ENCODE measurements around the gene STK10.
A peak's percentile ranks its signal among the peaks of the same experiment; 100 is the strongest.

STK10 gene

DNA sequence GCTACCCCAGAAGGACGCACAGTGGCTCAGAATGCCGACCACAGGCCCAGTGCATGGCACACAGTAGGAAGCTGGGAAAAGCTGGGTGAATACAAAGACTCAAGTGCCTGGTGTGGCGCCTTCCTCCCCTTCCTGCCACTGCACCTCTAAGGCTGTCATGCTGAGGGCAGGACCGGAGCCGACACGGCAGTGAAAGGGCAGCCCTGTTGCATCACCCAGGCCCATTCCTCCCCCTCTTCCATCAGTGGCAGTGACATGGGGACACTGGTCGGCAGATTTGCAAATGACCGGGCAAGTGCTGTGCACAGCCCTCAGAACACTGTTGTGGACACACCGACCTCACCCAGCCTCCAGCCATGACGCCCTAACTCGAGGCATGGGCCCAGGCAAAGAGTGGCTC, 84.0 kb downstream of the STK10 start:
- POLR2A ChIA-PET (ENCODE audit: low non-redundant PET): no interaction called here
- CTCF ChIA-PET: interaction anchor here (0.6 to 1.8 kb wide), 4 partner anchors 12 to 123 kb away, joined by 3 to 8 read pairs (median 4); partner anchors contain the start of gene STK10
- no peak for DNase-seq (ENCODE audit: low spot score)
- TF ChIP-seq, protein P1, sequence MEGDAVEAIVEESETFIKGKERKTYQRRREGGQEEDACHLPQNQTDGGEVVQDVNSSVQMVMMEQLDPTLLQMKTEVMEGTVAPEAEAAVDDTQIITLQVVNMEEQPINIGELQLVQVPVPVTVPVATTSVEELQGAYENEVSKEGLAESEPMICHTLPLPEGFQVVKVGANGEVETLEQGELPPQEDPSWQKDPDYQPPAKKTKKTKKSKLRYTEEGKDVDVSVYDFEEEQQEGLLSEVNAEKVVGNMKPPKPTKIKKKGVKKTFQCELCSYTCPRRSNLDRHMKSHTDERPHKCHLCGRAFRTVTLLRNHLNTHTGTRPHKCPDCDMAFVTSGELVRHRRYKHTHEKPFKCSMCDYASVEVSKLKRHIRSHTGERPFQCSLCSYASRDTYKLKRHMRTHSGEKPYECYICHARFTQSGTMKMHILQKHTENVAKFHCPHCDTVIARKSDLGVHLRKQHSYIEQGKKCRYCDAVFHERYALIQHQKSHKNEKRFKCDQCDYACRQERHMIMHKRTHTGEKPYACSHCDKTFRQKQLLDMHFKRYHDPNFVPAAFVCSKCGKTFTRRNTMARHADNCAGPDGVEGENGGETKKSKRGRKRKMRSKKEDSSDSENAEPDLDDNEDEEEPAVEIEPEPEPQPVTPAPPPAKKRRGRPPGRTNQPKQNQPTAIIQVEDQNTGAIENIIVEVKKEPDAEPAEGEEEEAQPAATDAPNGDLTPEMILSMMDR (conservative IDR thresholded peaks at IDR 0.05; ENCODE audit: low read depth): no peak
- peak overlapping the region; percentile 91 for H3K27ac ChIP-seq

DNA sequence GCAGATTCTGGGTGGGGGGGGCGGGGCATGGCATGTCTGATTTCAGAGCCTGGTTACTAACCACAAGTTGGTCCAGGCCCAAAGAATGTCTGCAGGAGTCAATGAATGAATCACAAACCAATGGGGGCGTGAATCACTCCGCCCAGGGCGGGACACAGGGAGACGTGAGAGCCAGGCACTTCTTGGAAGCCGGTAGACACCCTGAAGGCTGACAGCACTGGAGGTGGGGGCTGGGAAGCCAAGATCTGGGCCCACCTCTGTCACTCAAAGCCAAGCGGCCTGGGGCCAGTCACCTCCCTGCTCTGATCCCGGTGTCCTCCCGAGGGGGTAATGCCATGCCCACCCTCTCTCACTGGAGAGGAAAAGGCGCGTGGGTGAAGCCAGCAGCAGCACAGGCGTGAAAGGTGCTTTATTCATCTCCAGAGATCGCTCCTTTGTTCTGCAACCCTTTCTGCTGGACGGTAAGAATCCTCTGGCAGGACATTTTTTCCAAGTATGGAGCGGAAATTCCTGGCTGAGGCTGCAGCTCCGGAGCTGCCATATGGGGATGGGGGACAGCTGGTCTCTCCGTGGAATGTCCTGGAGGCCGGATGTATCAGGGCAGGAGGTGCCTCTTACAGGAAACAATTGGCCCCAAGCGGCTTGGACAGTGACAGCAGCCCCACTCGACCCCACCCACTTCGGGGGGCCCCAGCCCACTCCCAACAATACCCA, 85.0 kb downstream of the STK10 start:
- POLR2A ChIA-PET (ENCODE audit: low non-redundant PET): no interaction called here
- CTCF ChIA-PET: interaction anchor here (0.5 to 1.8 kb wide), 4 partner anchors 85 to 881 kb away, joined by 3 to 8 read pairs (median 4); partner anchors contain the start of gene STK10
- DNase-seq (ENCODE audit: low spot score): peak; percentile 98
- H3K27ac ChIP-seq: peak overlapping the region; percentile 91
- TF ChIP-seq, protein P1 (conservative IDR thresholded peaks at IDR 0.05; ENCODE audit: low read depth): no peak

DNA sequence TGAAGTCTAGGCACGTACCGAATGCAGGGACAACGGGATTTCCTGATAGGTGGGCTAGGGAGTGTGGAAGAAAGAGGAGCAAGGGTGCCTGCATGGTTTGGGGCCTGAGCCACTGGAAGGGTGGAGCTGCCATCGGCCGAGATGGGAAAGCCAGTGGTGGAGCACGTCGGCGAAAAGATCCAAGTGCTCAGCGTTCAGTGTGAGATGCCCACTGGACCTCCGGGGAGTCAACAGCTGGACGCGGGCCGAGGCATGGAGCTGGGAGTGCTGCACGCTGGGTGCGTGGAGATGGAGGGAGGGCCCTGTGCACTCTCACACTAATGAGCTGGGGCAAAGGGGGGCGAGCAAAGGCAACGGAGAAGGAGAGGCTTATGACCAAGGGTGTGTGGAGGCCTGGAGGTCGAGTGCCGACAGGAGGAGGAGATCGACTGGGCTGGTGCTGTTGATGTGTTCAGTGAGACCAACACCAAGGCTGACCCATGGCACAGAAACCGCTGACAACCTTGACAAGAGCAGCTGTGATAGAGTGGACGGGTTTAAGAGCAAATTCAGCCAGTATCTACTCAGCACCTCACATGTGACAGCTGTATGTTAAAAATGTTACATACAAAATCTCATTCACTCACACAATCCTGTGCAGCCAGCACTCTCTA, 85.7 kb downstream of the STK10 start:
- DNase-seq (ENCODE audit: low spot score): no peak
- TF ChIP-seq, protein P1 (conservative IDR thresholded peaks at IDR 0.05; ENCODE audit: low read depth): no peak
- H3K27ac ChIP-seq: peak overlapping the region; percentile 91
- CTCF ChIA-PET: interaction anchor here (0.5 to 1.0 kb wide), 4 partner anchors 86 to 380 kb away, joined by 3 to 4 read pairs (median 3); no protein-coding TSS in a partner anchor
- POLR2A ChIA-PET (ENCODE audit: low non-redundant PET): no interaction called here

DNA sequence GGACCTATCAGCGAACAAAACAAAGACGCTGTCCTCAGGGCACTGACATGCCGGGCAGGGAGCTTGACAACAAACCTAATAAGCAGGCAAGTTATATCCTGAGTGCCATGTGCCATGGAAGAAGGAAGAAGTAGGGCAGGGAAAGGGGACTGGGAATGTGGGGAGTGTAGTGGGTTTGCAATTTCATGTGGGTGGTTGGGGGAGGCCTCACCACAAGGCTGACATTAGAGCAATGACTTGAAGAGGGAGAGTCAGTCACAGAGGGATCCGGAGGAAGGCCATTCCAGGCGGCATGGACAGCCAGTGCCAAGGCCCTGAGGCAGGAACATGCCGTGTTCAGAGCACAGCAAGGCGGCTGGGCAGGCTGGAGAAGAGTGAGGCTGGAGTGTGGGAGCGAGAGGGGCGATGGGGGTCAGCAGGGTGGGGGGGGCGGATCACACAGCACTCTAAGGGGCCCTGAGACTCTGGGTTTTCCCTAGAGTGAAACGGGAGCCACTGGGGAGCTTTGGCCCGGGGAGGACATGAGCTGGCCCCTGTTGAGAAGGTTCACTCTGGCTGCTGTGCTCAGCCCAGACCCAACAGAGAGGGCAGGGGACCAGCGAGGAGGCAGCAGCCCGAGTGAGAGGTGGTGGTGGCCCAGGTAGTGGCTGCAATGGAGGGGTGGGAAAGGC, 86.3 kb downstream of the STK10 start:
- TF ChIP-seq, protein P1 (conservative IDR thresholded peaks at IDR 0.05; ENCODE audit: low read depth): no peak
- DNase-seq (ENCODE audit: low spot score): no peak
- ChIA-PET CTCF (interaction anchor here (0.7 to 1.0 kb wide), 2 partner anchors 87 to 96 kb away, joined by 3 to 4 read pairs; no protein-coding TSS in a partner anchor), POLR2A (ENCODE audit: low non-redundant PET) (no interaction called here)
- H3K27ac ChIP-seq: peak overlapping the region; percentile 91

DNA sequence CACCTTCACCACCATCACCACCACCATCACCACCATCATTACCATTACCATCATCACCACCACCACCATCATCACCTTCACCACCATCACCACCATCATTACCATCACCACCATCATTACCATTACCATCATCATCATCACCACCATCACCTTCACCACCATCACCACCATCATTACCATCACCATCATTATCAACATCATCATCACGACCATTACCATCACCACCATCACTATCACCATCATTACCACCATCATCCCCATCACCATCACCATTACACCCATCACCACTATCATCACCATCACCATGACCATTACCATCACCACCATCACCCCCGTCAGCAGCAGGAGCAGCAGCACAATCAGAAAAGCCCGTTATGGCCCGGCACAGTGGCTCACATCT, 89.1 kb downstream of the STK10 start:
- TF ChIP-seq, protein P1 (conservative IDR thresholded peaks at IDR 0.05; ENCODE audit: low read depth): no peak
- CTCF ChIA-PET: interaction anchor here (0.7 kb wide), 1 partner anchor 314 kb away, joined by 3 read pairs; no protein-coding TSS in a partner anchor
- H3K27ac ChIP-seq: no peak overlapping the region
- POLR2A ChIA-PET (ENCODE audit: low non-redundant PET): no interaction called here
- DNase-seq (ENCODE audit: low spot score): no peak

DNA sequence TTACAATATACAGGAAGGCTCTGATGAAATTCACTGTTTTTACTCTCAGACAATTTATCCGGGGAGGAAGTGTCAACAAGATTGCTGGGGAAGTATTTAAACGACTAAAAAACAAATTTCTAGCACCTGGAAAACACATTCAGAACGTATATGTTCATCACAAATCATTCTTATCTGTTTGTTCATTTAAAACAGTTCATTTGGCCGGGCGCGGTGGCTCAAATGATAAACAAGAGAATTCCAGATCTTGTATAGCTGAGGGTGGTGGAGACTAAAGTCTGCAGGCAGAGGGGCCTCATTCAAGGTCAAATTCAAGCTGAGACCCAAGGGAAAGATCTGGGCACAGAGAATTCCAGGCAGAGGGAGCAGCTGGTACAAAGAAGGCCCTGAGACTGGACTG, 90.0 kb downstream of the STK10 start:
- no peak overlapping the region for H3K27ac ChIP-seq
- DNase-seq (ENCODE audit: low spot score): no peak
- TF ChIP-seq, protein P1 (conservative IDR thresholded peaks at IDR 0.05; ENCODE audit: low read depth): no peak
- ChIA-PET CTCF (no interaction called here), POLR2A (ENCODE audit: low non-redundant PET) (no interaction called here)
